K562 (cell line): ENCODE data around the gene AGPAT2. TPM values are rescaled to one million over a fixed set of nuclear protein-coding genes. Genes with fewer than 3 reads are reported as not detected.

ENCODE experiments used
- ATAC-seq: fragments of 200-7000 bp; cut with Tn5 transposase; 3 replicates; pipeline ENCODE4 v1.9.1; 2020; ENCODE audit warnings: moderate library complexity
- BruUV-seq: library from RNA; stranded (reverse); fragments of 400-500 nt; replicated peaks from 2 replicates; lab custom pipeline; 2021; lab: Mats Ljungman, UMichigan
- CTCF ChIA-PET: fragments of 300-600 bp; formaldehyde crosslinking; extraction: SDS; loops from one replicate; lab custom pipeline; 2021; ENCODE audit warnings: low intra/inter-chr PET ratio; lab: Yijun Ruan, JAX
- POLR2A ChIA-PET: fragments of 300-600, 350-650 bp; sonication (Branson Sonifier 250); formaldehyde crosslinking; extraction: SDS; loops from one replicate; lab custom pipeline; 2021; ENCODE audit warnings: antibody characterized with exemption, inconsistent platforms; lab: Yijun Ruan, JAX
- DNase-seq, 4 experiments: peaks; one replicate each; pipeline versions ENCODE4 v3.0.0 to v3.0.0-alpha.2; 2011 to 2018; ENCODE audit warnings: low spot score in 3 of 4, mixed read lengths in 3 of 4; ENCODE audit errors: extremely low read depth in 1 of 4
- FAIRE-seq: peaks from 2 replicates; lab custom pipeline; 2011; peaks lifted over from hg19 to GRCh38; lab: Jason Lieb, UNC
- H2AFZ ChIP-seq: 2 replicates; pipeline ENCODE4 v1.6.0; 2011; ENCODE audit warnings: low read depth, low read length, control low read depth, inconsistent platforms
- H3K27ac ChIP-seq: fragments of 200-600 bp; 3 replicates; pipeline ENCODE4 v1.8.0; 2011; ENCODE audit warnings: low read depth, mild to moderate bottlenecking, control low read depth, inconsistent platforms, low read length, moderate library complexity, mixed read lengths; ENCODE audit errors: extremely low read depth
- H3K27me3 ChIP-seq, 2 experiments: fragments of 300-600 bp in 1 of 2; 2 replicates in 1 of 2; 3 replicates in 1 of 2; pipeline versions ENCODE4 v1.6.0 to v1.8.0; 2011; ENCODE audit warnings: inconsistent platforms in 2 of 2, low read length in 2 of 2, mild to moderate bottlenecking in 1 of 2, mixed read lengths in 1 of 2, moderate library complexity in 1 of 2; ENCODE audit not compliant: control insufficient read depth in 2 of 2, insufficient read depth in 2 of 2
- H3K36me3 ChIP-seq: fragments of 300-600 bp; 3 replicates; pipeline ENCODE4 v1.8.0; 2011; ENCODE audit warnings: mild to moderate bottlenecking, low read length, inconsistent platforms; ENCODE audit not compliant: control insufficient read depth, insufficient read depth
- H3K4me1 ChIP-seq, 2 experiments: fragments of 200-600 bp in 1 of 2; replicated peaks in 1 of 2; 2 replicates in 1 of 2; 3 replicates in 1 of 2; pipeline versions ENCODE4 v1.5.1 to v1.8.0; 2011; ENCODE audit warnings: inconsistent platforms in 2 of 2, low read length in 2 of 2, mild to moderate bottlenecking in 1 of 2, mixed read lengths in 1 of 2, moderate library complexity in 1 of 2; ENCODE audit not compliant: control insufficient read depth in 2 of 2, insufficient read depth in 2 of 2
- H3K4me2 ChIP-seq: 2 replicates; pipeline ENCODE4 v1.6.1; 2011; ENCODE audit warnings: low read length, control low read depth, inconsistent platforms, mixed read lengths; ENCODE audit not compliant: insufficient read depth
- H3K4me3 ChIP-seq: fragments of 200-600 bp; sonication (generic), shearing (Covaris generic); 2 replicates; pipeline ENCODE4 v1.5.1; 2016; ENCODE audit warnings: control low read depth, inconsistent platforms
- H3K79me2 ChIP-seq: fragments of 200-600 bp; 3 replicates; pipeline ENCODE4 v1.8.0; 2011; ENCODE audit warnings: low read length, inconsistent platforms; ENCODE audit not compliant: control insufficient read depth, insufficient read depth
- H3K9ac ChIP-seq, 2 experiments: 2 replicates each; pipeline versions ENCODE4 v1.6.0 to v1.6.1; 2011; ENCODE audit warnings: low read depth in 2 of 2, low read length in 2 of 2, control low read depth in 1 of 2, inconsistent platforms in 1 of 2, mild to moderate bottlenecking in 1 of 2, mixed read lengths in 1 of 2; ENCODE audit not compliant: insufficient read depth in 1 of 2
- H3K9me1 ChIP-seq: one replicate; pipeline ENCODE4 v1.6.0; 2011; ENCODE audit warnings: inconsistent platforms, mild to moderate bottlenecking, low read length, moderate library complexity; ENCODE audit not compliant: control insufficient read depth, insufficient read depth
- H3K9me3 ChIP-seq: replicated peaks from 2 replicates; pipeline ENCODE4 v1.5.1; 2011; ENCODE audit warnings: low read depth, low read length, inconsistent platforms; ENCODE audit not compliant: control insufficient read depth, insufficient read depth
- H4K20me1 ChIP-seq: replicated peaks from 2 replicates; pipeline ENCODE4 v1.6.1; 2011; ENCODE audit warnings: low read length, inconsistent platforms, mixed read lengths; ENCODE audit not compliant: control insufficient read depth, insufficient read depth
- CHD4 ChIP-seq: fragments of 200-600 bp; sonication (generic); IDR thresholded peaks from 3 replicates; pipeline ENCODE4 v1.6.1; 2012; ENCODE audit warnings: low read depth, mild to moderate bottlenecking, mixed read lengths, low read length, inconsistent platforms; ENCODE audit not compliant: insufficient read depth, insufficient replicate concordance, poor library complexity, severe bottlenecking
- KLF10 ChIP-seq: fragments of 250-450 bp; sonication (Bioruptor Pico); IDR thresholded peaks from 2 replicates; pipeline ENCODE4 v1.6.1; 2021; ENCODE audit warnings: matching md5 sums
- LEF1 ChIP-seq: fragments of 450-650 bp; IDR thresholded peaks from 2 replicates; pipeline ENCODE4 v1.6.1; 2016; ENCODE audit warnings: mild to moderate bottlenecking
- MAZ ChIP-seq, 2 experiments: fragments of 450-650 bp in 1 of 2; sonication (generic) in 1 of 2; formaldehyde crosslinking; IDR thresholded peaks in 1 of 2; conservative IDR thresholded peaks in 1 of 2; 2 replicates each; pipeline versions ENCODE4 v1.4.0 to v1.5.0; 2020; ENCODE audit warnings: mild to moderate bottlenecking in 1 of 2, missing genetic modification reagents in 1 of 2
- NCOA2 ChIP-seq, 2 experiments: fragments of 450-650 bp; IDR thresholded peaks; 2 replicates each; pipeline ENCODE4 v1.6.1; 2018; ENCODE audit warnings: mild to moderate bottlenecking in 2 of 2, moderate library complexity in 1 of 2; ENCODE audit not compliant: partially characterized antibody in 2 of 2
- PCBP1 ChIP-seq: fragments of 200-400 bp; formaldehyde crosslinking; IDR thresholded peaks from 2 replicates; pipeline ENCODE4 v1.6.1; 2018; ENCODE audit warnings: mild to moderate bottlenecking, low read depth, low read length; ENCODE audit not compliant: poor library complexity, severe bottlenecking
- RBM22 ChIP-seq: fragments of 200-400 bp; formaldehyde crosslinking; IDR thresholded peaks from 2 replicates; pipeline ENCODE4 v1.6.1; 2018; ENCODE audit warnings: low read length, low read depth; ENCODE audit not compliant: poor library complexity, severe bottlenecking
- SLC30A9 ChIP-seq: fragments of 250-450 bp; sonication (Bioruptor Pico); IDR thresholded peaks from 2 replicates; pipeline ENCODE4 v1.8.0; 2022; ENCODE audit warnings: mild to moderate bottlenecking, moderate library complexity
- SMAD4 ChIP-seq: fragments of 250-450 bp; sonication (Bioruptor Pico); conservative IDR thresholded peaks from 2 replicates; pipeline ENCODE4 v1.8.0; 2021; ENCODE audit warnings: inconsistent platforms, mild to moderate bottlenecking, moderate library complexity
- SNRNP70 ChIP-seq: fragments of 200-400 bp; formaldehyde crosslinking; optimal IDR thresholded peaks from 2 replicates; pipeline ENCODE3; 2017; ENCODE audit warnings: low read depth, low read length
- SRSF1 ChIP-seq: fragments of 200-400 bp; formaldehyde crosslinking; IDR thresholded peaks from 2 replicates; pipeline ENCODE4 v1.6.1; 2017; ENCODE audit warnings: mild to moderate bottlenecking, low read depth, low read length, moderate library complexity
- TAF15 ChIP-seq: fragments of 200-400 bp; formaldehyde crosslinking; IDR thresholded peaks from 2 replicates; pipeline ENCODE4 v1.6.1; 2017; ENCODE audit warnings: mild to moderate bottlenecking, low read depth, low read length, moderate library complexity
- TAL1 ChIP-seq: fragments of 450-650 bp; IDR thresholded peaks from 2 replicates; pipeline ENCODE4 v1.6.1; 2016; ENCODE audit warnings: mild to moderate bottlenecking
- ZNF133 ChIP-seq: fragments of 250-450 bp; sonication (Bioruptor Pico); IDR thresholded peaks from 2 replicates; pipeline ENCODE4 v1.4.0; 2020; ENCODE audit warnings: mild to moderate bottlenecking
- ZNF3 ChIP-seq: fragments of 250-450 bp; sonication (Bioruptor Pico); IDR thresholded peaks from 2 replicates; pipeline ENCODE4 v1.5.0; 2021; ENCODE audit warnings: mild to moderate bottlenecking, moderate library complexity
- ZNF316 ChIP-seq: fragments of 450-650 bp; IDR thresholded peaks from 2 replicates; pipeline ENCODE4 v1.6.1; 2016
- WGBS: fragments of 100-300 bp; shearing (Covaris generic); methylation state at CpG from one replicate; pipeline ENCODE4 v1.1.6; 2016; ENCODE audit warnings: low coverage, mixed read lengths; ENCODE audit not compliant: insufficient coverage; ENCODE audit errors: missing lambda C conversion rate; 5-methylcytosine and 5-hydroxymethylcytosine counted together
- in situ Hi-C: fragments of 300-500 bp; cut with MboI; formaldehyde crosslinking; loops from 4 replicates; pipeline ENCODE4 v1.15.0; 2018; ENCODE audit warnings: inconsistent platforms, mixed read lengths
- intact Hi-C: fragments of 100-400 bp; cut with micrococcal nuclease; formaldehyde crosslinking; loops from 2 replicates; pipeline ENCODE4 v1.14.2; 2022
- polyA plus RNA-seq, 8 experiments: library from polyadenylated mRNA; depleted of rRNA in 4 of 8; stranded (reverse) in 5 of 8; unstranded in 3 of 8; fragments of >200 nt; fragmentation: Nextera tagmentation in 2 of 8; fragmentation: Illumina TruSeq in 1 of 8; extraction: Ambion mirVana in 2 of 8; extraction: Trizol in 1 of 8; gene quantifications; 2 replicates each; pipeline versions ENCODE4 v1.2.1 to v1.2.3, GENCODE V29; 2011 to 2014; ENCODE audit warnings: inconsistent platforms in 1 of 8, missing spikeins in 1 of 8
- total RNA-seq, 7 experiments: library from RNA; depleted of rRNA in 6 of 7; stranded (reverse); fragments of >200 nt in 6 of 7; fragmentation: Illumina TruSeq in 2 of 7; extraction: Trizol in 2 of 7; gene quantifications; 2 replicates each; pipeline versions ENCODE4 v1.2.1 to v1.2.3, GENCODE V29; 2011 to 2021; ENCODE audit warnings: low replicate concordance in 1 of 7
- TF ChIP-seq, protein P1 (sequence below), 2 experiments: fragments of 450-650 bp; IDR thresholded peaks; 2 replicates each; pipeline ENCODE4 v1.6.1; 2018; ENCODE audit warnings: mild to moderate bottlenecking in 2 of 2, low read depth in 1 of 2; ENCODE audit not compliant: partially characterized antibody in 2 of 2
- TF ChIP-seq, protein P2 (sequence below): fragments of 250-450 bp; sonication (Bioruptor Pico); IDR thresholded peaks from 2 replicates; pipeline ENCODE4 v1.8.0; 2022; ENCODE audit warnings: inconsistent platforms, mild to moderate bottlenecking, moderate library complexity, borderline replicate concordance

AGPAT2 gene
- total and polyA plus RNA-seq, 9 of the 15 experiments (the other 6 are each of a cell fraction or from before 2014, with no cell fraction given), result 0.13 to 54.5 (median 23.9) TPM

DNA sequence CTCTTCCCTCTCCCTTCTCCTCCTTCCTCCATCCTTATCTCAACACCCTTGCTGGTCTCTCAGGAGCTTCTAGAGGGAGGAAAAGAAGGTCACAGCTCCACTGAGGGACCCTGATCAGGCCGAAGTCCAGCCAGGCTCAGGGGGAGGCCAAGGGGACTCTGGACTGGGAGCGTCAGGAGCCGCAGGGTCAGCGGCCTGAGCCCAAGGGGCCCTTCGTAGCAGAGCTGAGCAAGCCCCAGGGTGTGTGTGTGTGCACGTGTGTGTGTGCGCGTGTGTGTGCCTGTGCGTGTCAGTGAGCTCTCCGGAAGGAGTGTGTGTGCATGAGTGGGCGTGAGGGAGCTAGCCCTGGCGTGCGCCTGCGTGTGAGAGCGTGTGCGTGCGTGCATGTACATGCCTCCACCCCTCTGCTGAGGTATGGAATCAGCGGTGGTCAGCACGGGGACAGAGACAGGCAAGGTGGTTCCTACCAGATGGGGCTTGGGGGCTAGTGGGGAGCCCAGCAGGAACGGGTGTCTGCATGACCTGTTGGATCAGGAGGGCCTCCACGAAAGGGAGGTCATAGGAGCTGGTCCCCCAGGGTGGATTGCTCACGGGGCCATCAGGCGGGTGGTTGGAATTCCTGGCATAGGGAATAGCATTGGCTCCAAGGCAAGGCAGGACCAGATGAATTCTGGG, 10.0 kb upstream of the AGPAT2 start:
- no peak for FAIRE-seq
- CTCF ChIA-PET, result no interaction called here
- H3K4me3 ChIP-seq, result no peak overlapping the region
- BruUV-seq, result no TSS peak
- H3K27ac ChIP-seq, result no peak overlapping the region
- intact Hi-C loops, result no loop called here
- H3K9me3 ChIP-seq, result no peaks in the 10 kb centered on the region
- no peak overlapping the region for H3K4me2 ChIP-seq
- H3K4me1 ChIP-seq, result peaks cover 15 to 61% of the 10 kb centered on the region in 2 experiments; a peak in 4 of 5 replicates
- 61% methylated on average over 23 of the region's 23 CpGs for WGBS
- DNase-seq, result no peak
- H2AFZ ChIP-seq, result no peak overlapping the region; the same call in 1 of the 2 replicates
- peak overlapping the region in 1 of 2 experiments; percentile 18; a peak in 1 of 4 replicates for H3K9ac ChIP-seq
- POLR2A ChIA-PET, result interaction anchor here (0.6 to 1.9 kb wide), 4 partner anchors 10 to 26 kb away, joined by 3 to 7 read pairs (median 4); partner anchors contain the start of gene AGPAT2
- no peaks in the 10 kb centered on the region for H3K79me2 ChIP-seq
- no peaks in the 10 kb centered on the region for H4K20me1 ChIP-seq
- no peaks in the 10 kb centered on the region for H3K36me3 ChIP-seq
- H3K9me1 ChIP-seq, result no peaks in the 10 kb centered on the region
- ATAC-seq, result no peak
- in situ Hi-C loops, result no loop called here
- H3K27me3 ChIP-seq, result no peaks in the 10 kb centered on the region
- TF ChIP-seq ZNF133 (no peak), TAL1 (no peak), MAZ (CRISPR knock-in tag; conservative IDR thresholded peaks at IDR 0.05 in 1 of 2, IDR thresholded peaks at IDR 0.05 in 1 of 2) (no peak), SLC30A9 (no peak), CHD4 (no peak), SRSF1 (no peak), LEF1 (no peak), PCBP1 (peak; percentile 1), ZNF316 (no peak), SMAD4 (CRISPR knock-in tag) (no peak), RBM22 (no peak), ZNF3 (CRISPR knock-in tag) (no peak), TAF15 (no peak), KLF10 (CRISPR knock-in tag) (no peak), NCOA2 (IDR thresholded peaks at IDR 0.05; ENCODE audit: partially characterized antibody in 2 of 2) (no peak), SNRNP70 (no peak)
- TF ChIP-seq, protein P1, sequence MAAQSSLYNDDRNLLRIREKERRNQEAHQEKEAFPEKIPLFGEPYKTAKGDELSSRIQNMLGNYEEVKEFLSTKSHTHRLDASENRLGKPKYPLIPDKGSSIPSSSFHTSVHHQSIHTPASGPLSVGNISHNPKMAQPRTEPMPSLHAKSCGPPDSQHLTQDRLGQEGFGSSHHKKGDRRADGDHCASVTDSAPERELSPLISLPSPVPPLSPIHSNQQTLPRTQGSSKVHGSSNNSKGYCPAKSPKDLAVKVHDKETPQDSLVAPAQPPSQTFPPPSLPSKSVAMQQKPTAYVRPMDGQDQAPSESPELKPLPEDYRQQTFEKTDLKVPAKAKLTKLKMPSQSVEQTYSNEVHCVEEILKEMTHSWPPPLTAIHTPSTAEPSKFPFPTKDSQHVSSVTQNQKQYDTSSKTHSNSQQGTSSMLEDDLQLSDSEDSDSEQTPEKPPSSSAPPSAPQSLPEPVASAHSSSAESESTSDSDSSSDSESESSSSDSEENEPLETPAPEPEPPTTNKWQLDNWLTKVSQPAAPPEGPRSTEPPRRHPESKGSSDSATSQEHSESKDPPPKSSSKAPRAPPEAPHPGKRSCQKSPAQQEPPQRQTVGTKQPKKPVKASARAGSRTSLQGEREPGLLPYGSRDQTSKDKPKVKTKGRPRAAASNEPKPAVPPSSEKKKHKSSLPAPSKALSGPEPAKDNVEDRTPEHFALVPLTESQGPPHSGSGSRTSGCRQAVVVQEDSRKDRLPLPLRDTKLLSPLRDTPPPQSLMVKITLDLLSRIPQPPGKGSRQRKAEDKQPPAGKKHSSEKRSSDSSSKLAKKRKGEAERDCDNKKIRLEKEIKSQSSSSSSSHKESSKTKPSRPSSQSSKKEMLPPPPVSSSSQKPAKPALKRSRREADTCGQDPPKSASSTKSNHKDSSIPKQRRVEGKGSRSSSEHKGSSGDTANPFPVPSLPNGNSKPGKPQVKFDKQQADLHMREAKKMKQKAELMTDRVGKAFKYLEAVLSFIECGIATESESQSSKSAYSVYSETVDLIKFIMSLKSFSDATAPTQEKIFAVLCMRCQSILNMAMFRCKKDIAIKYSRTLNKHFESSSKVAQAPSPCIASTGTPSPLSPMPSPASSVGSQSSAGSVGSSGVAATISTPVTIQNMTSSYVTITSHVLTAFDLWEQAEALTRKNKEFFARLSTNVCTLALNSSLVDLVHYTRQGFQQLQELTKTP (IDR thresholded peaks at IDR 0.05; ENCODE audit: low read depth in 1 of 2, partially characterized antibody in 2 of 2), result peak in 1 of 2 experiments; percentile 26
- TF ChIP-seq, protein P2, sequence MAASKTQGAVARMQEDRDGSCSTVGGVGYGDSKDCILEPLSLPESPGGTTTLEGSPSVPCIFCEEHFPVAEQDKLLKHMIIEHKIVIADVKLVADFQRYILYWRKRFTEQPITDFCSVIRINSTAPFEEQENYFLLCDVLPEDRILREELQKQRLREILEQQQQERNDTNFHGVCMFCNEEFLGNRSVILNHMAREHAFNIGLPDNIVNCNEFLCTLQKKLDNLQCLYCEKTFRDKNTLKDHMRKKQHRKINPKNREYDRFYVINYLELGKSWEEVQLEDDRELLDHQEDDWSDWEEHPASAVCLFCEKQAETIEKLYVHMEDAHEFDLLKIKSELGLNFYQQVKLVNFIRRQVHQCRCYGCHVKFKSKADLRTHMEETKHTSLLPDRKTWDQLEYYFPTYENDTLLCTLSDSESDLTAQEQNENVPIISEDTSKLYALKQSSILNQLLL (CRISPR knock-in tag), result no peak
